K562 (cell line): ENCODE measurements around the gene FOXL3.

Experiments used
- ARHGAP35 ChIP-seq: fragments of 450-650 bp; IDR thresholded peaks from 2 replicates; pipeline ENCODE4 v1.6.1; 2018; ENCODE audit not compliant: partially characterized antibody
- CHD2 ChIP-seq: IDR thresholded peaks from 2 replicates; pipeline ENCODE4 v1.6.1; 2011; ENCODE audit warnings: low read depth, low read length
- FUS ChIP-seq: fragments of 200-400 bp; formaldehyde crosslinking; optimal IDR thresholded peaks from 2 replicates; pipeline ENCODE3; 2017; ENCODE audit warnings: low read depth, low read length
- GATAD2A ChIP-seq: fragments of 450-650 bp; IDR thresholded peaks from 2 replicates; pipeline ENCODE4 v1.6.1; 2017
- JUN ChIP-seq, 2 experiments: sonication (generic) in 1 of 2; formaldehyde crosslinking in 1 of 2; IDR thresholded peaks; 2 replicates each; pipeline versions ENCODE4 v1.6.1 to v1.8.0; 2012 to 2022; ENCODE audit warnings: borderline replicate concordance in 2 of 2, mild to moderate bottlenecking in 2 of 2, improper control_type of control experiment in 1 of 2, low read depth in 1 of 2, low read length in 1 of 2, missing genetic modification reagents in 1 of 2
- JUNB ChIP-seq: fragments of 450-650 bp; formaldehyde crosslinking; conservative IDR thresholded peaks from 2 replicates; pipeline ENCODE4 v1.4.0; 2020; ENCODE audit warnings: mild to moderate bottlenecking
- RCOR1 ChIP-seq, 2 experiments: IDR thresholded peaks; 2 replicates each; pipeline ENCODE4 v1.6.1; 2012; ENCODE audit warnings: low read depth in 2 of 2, low read length in 2 of 2, borderline replicate concordance in 1 of 2, improper control_type of control experiment in 1 of 2
- TF ChIP-seq, protein P1 (sequence below), 3 experiments: IDR thresholded peaks in 2 of 3; conservative IDR thresholded peaks in 1 of 3; 2 replicates each; pipeline ENCODE4 v1.5.1; 2011 to 2012; ENCODE audit warnings: low read length in 3 of 3, mild to moderate bottlenecking in 3 of 3, control low read depth in 2 of 3, improper control_type of control experiment in 1 of 3, inconsistent platforms in 1 of 3, low read depth in 1 of 3, mixed read lengths in 1 of 3, moderate library complexity in 1 of 3; ENCODE audit not compliant: insufficient read depth in 2 of 3

DNA sequence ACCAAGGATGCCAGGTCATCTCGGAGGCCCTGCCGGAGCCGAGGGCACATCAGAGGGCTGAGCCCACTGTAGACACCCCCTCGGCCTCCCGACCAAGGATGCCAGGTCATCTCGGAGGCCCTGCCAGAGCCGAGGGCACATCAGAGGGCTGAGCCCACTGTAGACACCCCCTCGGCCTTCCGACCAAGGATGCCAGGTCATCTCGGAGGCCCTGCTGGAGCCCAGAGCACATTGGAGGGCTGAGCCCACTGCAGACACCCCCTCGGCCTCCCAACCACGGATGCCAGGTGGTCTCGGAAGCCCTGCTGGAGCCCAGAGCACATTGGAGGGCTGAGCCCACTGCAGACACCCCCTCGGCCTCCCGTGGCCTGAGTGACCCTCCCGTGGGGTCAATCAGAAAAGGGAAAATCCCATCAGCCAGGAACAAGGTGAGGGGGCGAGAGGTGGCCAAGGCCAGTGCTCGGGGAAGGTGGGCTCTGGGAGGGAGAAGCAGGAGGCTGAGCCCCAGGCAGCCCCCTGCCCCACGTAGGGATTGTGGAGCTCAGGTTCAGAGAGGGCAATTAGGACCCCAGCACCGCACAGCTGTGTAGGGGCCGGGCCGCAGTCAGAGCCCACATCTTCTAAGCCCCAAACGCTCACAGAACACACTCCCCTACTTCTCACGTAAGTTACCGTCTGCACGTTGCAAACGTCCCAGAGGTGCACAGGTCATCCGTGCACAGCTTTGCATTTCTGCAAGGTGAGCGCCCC, 37.6 kb upstream of the FOXL3 start:
- TF ChIP-seq CHD2 (no peak), RCOR1 (IDR thresholded peaks at IDR 0.05; ENCODE audit: borderline replicate concordance in 1 of 2, low read depth in 2 of 2, low read length in 2 of 2) (no peak), FUS (no peak), JUNB (CRISPR knock-in tag) (no peak), ARHGAP35 (no peak), JUN (IDR thresholded peaks at IDR 0.05; ENCODE audit: borderline replicate concordance, low read depth, low read length) (no peak), JUN (CRISPR knock-in tag; IDR thresholded peaks at IDR 0.05; ENCODE audit: borderline replicate concordance) (no peak), GATAD2A (no peak)
- TF ChIP-seq, protein P1, sequence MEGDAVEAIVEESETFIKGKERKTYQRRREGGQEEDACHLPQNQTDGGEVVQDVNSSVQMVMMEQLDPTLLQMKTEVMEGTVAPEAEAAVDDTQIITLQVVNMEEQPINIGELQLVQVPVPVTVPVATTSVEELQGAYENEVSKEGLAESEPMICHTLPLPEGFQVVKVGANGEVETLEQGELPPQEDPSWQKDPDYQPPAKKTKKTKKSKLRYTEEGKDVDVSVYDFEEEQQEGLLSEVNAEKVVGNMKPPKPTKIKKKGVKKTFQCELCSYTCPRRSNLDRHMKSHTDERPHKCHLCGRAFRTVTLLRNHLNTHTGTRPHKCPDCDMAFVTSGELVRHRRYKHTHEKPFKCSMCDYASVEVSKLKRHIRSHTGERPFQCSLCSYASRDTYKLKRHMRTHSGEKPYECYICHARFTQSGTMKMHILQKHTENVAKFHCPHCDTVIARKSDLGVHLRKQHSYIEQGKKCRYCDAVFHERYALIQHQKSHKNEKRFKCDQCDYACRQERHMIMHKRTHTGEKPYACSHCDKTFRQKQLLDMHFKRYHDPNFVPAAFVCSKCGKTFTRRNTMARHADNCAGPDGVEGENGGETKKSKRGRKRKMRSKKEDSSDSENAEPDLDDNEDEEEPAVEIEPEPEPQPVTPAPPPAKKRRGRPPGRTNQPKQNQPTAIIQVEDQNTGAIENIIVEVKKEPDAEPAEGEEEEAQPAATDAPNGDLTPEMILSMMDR (IDR thresholded peaks at IDR 0.05 in 2 of 3, conservative IDR thresholded peaks at IDR 0.05 in 1 of 3; ENCODE audit: insufficient read depth in 2 of 3, low read depth in 1 of 3, low read length in 3 of 3), result no peak
